ENCODE measurements around the gene TRIM33.

The TRIM33 gene

GRCh38 chr1:114436799-114437198 is 74.2 kb downstream of the TRIM33 start:
- H3K4me3 ChIP-seq (ENCODE audit: low read depth in 1 of 2, low read length in 1 of 2): no peak overlapping the region
- no peak overlapping the region for H3K27ac ChIP-seq
- H3K36me3 ChIP-seq: peaks cover 26% of the 10 kb centered on the region
- no peaks in the 10 kb centered on the region for H3K9me3 ChIP-seq
- no peak for TF ChIP-seq CTCF (IDR thresholded peaks at IDR 0.05)
- H3K4me1 ChIP-seq (ENCODE audit: control insufficient read depth in 1 of 2, insufficient read depth in 1 of 2, low read depth in 1 of 2, low read length in 1 of 2): no peaks in the 10 kb centered on the region
- H3K27me3 ChIP-seq: no peaks in the 10 kb centered on the region

GRCh38 chr1:114435088-114435715 is 75.8 kb downstream of the TRIM33 start:
- H3K9me3 ChIP-seq: no peaks in the 10 kb centered on the region
- H3K4me3 ChIP-seq (ENCODE audit: low read depth in 1 of 2, low read length in 1 of 2): no peak overlapping the region
- no peaks in the 10 kb centered on the region for H3K27me3 ChIP-seq
- no peak overlapping the region for H3K27ac ChIP-seq
- peaks cover 34% of the 10 kb centered on the region for H3K36me3 ChIP-seq
- TF ChIP-seq CTCF (IDR thresholded peaks at IDR 0.05): no peak
- H3K4me1 ChIP-seq (ENCODE audit: control insufficient read depth in 1 of 2, insufficient read depth in 1 of 2, low read depth in 1 of 2, low read length in 1 of 2): no peaks in the 10 kb centered on the region

- Histone ChIP-seq H3K27me3 (no peaks in the 10 kb centered on the region), H3K27ac (no peak overlapping the region)
Observed at GRCh38 chr1:114431026-114431425, 80.0 kb downstream of the TRIM33 start.

GRCh38 chr1:114428083-114428754 is 82.8 kb downstream of the TRIM33 start:
- Histone ChIP-seq H3K27me3 (no peaks in the 10 kb centered on the region), H3K36me3 (peaks cover 76% of the 10 kb centered on the region)
- TF ChIP-seq CTCF (IDR thresholded peaks at IDR 0.05): no peak

More at GRCh38 chr1:114431026-114431425, 80.0 kb downstream of the TRIM33 start:
- no peaks in the 10 kb centered on the region for H3K9me3 ChIP-seq
- no peak for TF ChIP-seq CTCF (IDR thresholded peaks at IDR 0.05)
- H3K4me1 ChIP-seq (ENCODE audit: control insufficient read depth in 1 of 2, insufficient read depth in 1 of 2, low read depth in 1 of 2, low read length in 1 of 2): no peaks in the 10 kb centered on the region
- peaks cover 54% of the 10 kb centered on the region for H3K36me3 ChIP-seq
- H3K4me3 ChIP-seq (ENCODE audit: low read depth in 1 of 2, low read length in 1 of 2): no peak overlapping the region

GRCh38 chr1:114427612-114428011 is 83.4 kb downstream of the TRIM33 start:
- Histone ChIP-seq H3K4me1 (ENCODE audit: control insufficient read depth in 1 of 2, insufficient read depth in 1 of 2, low read depth in 1 of 2, low read length in 1 of 2) (no peaks in the 10 kb centered on the region), H3K4me3 (ENCODE audit: low read depth in 1 of 2, low read length in 1 of 2) (no peak overlapping the region), H3K9me3 (no peaks in the 10 kb centered on the region), H3K27ac (no peak overlapping the region), H3K36me3 (peaks cover 76% of the 10 kb centered on the region), H3K27me3 (no peaks in the 10 kb centered on the region)
- TF ChIP-seq CTCF (IDR thresholded peaks at IDR 0.05): no peak

More at GRCh38 chr1:114428083-114428754, 82.8 kb downstream of the TRIM33 start:
- no peaks in the 10 kb centered on the region for H3K9me3 ChIP-seq
- H3K4me1 ChIP-seq (ENCODE audit: control insufficient read depth in 1 of 2, insufficient read depth in 1 of 2, low read depth in 1 of 2, low read length in 1 of 2): no peaks in the 10 kb centered on the region
- H3K27ac ChIP-seq: no peak overlapping the region
- no peak overlapping the region for H3K4me3 ChIP-seq (ENCODE audit: low read depth in 1 of 2, low read length in 1 of 2)

Measured in neutrophil (primary cell).